Nephron (organoid): ENCODE results near the gene HSF5.
"Not testable (repeated sequence)": the region's sequence is repeated elsewhere in the genome, so short reads cannot be mapped to it uniquely, and the experiment has no call there.

Source experiments
- H3K27ac Mint-ChIP-seq, 3 experiments: 2 replicates each; pipeline ENCODE4 v1.8.0; 2020; ENCODE audit warnings: mixed read lengths in 3 of 3, mild to moderate bottlenecking in 2 of 3, moderate library complexity in 1 of 3
- H3K27me3 Mint-ChIP-seq: 2 replicates; pipeline ENCODE4 v1.8.0; 2021; ENCODE audit warnings: low read depth, mild to moderate bottlenecking, moderate library complexity, mixed read lengths
- H3K36me3 Mint-ChIP-seq: 2 replicates; pipeline ENCODE4 v1.8.0; 2020; ENCODE audit warnings: low read depth, mixed read lengths
- H3K4me1 Mint-ChIP-seq: 2 replicates; pipeline ENCODE4 v1.8.0; 2020; ENCODE audit warnings: mixed read lengths
- H3K4me3 Mint-ChIP-seq, 3 experiments: 2 replicates each; pipeline ENCODE4 v1.8.0; 2020; ENCODE audit warnings: mild to moderate bottlenecking in 3 of 3, mixed read lengths in 3 of 3, moderate library complexity in 2 of 3
- H3K9me3 Mint-ChIP-seq: 2 replicates; pipeline ENCODE4 v1.8.0; 2020; ENCODE audit warnings: mixed read lengths
- TF ChIP-seq, protein P1 (sequence below), 3 experiments: fragments of 200-600 bp; sonication (generic); IDR thresholded peaks; one replicate each; pipeline ENCODE4 v1.5.0; 2021; ENCODE audit warnings: antibody characterized with exemption in 3 of 3; ENCODE audit not compliant: unreplicated experiment in 3 of 3

Gene HSF5

DNA sequence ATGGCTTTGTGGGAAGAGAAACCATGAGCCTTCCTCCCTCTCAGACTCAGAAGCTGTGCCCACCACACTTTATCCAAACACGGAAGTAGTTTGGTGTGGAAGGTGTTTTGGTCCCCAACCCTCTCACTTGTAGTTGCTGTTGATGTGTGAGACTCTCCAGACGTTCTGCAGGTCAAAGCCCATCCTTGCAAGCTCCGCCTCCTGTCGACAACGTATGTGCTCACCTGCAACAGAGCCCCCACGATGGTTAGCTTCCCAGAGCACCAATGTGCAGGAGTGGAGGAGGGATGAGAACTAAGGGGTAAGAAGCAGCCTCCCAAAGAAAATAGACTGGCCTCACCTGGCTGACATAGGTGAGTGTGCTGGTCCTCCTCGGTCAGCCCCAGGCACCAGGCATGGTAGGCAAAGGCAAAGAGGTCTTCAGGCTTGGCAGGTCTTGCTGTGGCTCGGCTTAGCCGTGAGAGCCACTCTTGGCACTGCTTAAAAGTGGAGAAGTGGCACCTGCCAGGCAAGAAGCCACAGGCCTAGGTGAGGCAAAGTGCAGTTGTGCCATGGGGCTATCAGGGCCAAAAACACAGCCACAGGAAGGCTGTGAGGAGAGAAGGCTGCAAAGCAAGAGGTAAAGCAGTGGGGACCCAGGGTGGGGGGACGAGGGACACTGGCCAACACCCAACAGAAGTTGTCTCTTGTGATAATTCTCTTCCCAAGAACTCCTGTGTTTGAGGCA, 20.3 kb upstream of the HSF5 start:
- no peak overlapping the region for H3K27ac Mint-ChIP-seq
- H3K9me3 Mint-ChIP-seq: no peaks in the 10 kb centered on the region
- H3K4me1 Mint-ChIP-seq: peaks cover 12% of the 10 kb centered on the region
- H3K27me3 Mint-ChIP-seq: no peaks in the 10 kb centered on the region
- no peak overlapping the region for H3K4me3 Mint-ChIP-seq
- H3K36me3 Mint-ChIP-seq: peaks cover 77% of the 10 kb centered on the region
- TF ChIP-seq, protein P1, sequence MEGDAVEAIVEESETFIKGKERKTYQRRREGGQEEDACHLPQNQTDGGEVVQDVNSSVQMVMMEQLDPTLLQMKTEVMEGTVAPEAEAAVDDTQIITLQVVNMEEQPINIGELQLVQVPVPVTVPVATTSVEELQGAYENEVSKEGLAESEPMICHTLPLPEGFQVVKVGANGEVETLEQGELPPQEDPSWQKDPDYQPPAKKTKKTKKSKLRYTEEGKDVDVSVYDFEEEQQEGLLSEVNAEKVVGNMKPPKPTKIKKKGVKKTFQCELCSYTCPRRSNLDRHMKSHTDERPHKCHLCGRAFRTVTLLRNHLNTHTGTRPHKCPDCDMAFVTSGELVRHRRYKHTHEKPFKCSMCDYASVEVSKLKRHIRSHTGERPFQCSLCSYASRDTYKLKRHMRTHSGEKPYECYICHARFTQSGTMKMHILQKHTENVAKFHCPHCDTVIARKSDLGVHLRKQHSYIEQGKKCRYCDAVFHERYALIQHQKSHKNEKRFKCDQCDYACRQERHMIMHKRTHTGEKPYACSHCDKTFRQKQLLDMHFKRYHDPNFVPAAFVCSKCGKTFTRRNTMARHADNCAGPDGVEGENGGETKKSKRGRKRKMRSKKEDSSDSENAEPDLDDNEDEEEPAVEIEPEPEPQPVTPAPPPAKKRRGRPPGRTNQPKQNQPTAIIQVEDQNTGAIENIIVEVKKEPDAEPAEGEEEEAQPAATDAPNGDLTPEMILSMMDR (IDR thresholded peaks at IDR 0.05; ENCODE audit: unreplicated experiment in 3 of 3): no peak

- no peak overlapping the region for H3K27ac Mint-ChIP-seq
- no peak overlapping the region for H3K4me3 Mint-ChIP-seq
- H3K9me3 Mint-ChIP-seq: no peaks in the 10 kb centered on the region
- TF ChIP-seq, protein P1 (IDR thresholded peaks at IDR 0.05; ENCODE audit: unreplicated experiment in 3 of 3): no peak
- H3K27me3 Mint-ChIP-seq: no peaks in the 10 kb centered on the region
- peaks cover 5% of the 10 kb centered on the region for H3K4me1 Mint-ChIP-seq
- peaks cover 85% of the 10 kb centered on the region for H3K36me3 Mint-ChIP-seq
These were observed 19.0 kb upstream of the HSF5 start for GRCh38 chr17:58507123-58507634.

DNA sequence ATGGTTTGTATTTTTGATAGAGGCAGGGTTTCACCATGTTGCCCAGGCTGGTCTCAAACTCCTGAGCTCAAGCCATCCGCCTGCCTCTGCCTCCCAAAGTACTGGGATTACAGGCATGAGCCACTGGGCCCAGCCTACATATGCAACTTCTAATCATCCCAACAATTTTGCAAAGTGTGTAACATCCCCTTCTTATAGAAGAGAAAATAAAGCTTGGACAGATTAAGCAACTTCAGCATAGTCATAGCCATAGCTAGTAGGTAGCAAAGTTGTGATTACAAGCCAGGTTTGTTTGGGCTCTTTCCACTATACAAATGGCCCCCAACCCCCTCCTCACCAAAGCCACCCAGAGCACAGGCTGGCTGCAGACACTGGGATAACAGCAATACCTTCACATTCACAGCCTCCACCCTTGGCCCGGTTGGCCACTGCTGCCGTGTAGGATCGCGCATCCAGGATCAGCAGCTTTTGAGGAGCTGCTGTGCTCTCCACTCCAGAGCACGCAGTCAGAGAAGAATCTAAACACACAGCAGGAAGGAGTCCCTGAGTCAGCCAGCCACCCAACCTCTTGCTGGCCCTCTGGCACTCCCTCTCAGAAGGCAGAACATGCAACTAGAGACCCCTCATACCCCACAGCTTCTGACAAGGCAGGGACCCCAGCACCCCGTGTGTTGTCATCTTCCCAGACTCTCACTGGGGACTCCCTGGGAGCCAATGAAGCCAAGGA, 18.3 kb upstream of the HSF5 start:
- TF ChIP-seq, protein P1 (IDR thresholded peaks at IDR 0.05; ENCODE audit: unreplicated experiment in 3 of 3): no peak
- peaks cover 78% of the 10 kb centered on the region for H3K36me3 Mint-ChIP-seq
- peaks cover 1% of the 10 kb centered on the region for H3K4me1 Mint-ChIP-seq
- H3K9me3 Mint-ChIP-seq: no peaks in the 10 kb centered on the region
- no peak overlapping the region for H3K27ac Mint-ChIP-seq
- H3K27me3 Mint-ChIP-seq: no peaks in the 10 kb centered on the region
- H3K4me3 Mint-ChIP-seq: no peak overlapping the region

- H3K27me3 Mint-ChIP-seq: no peaks in the 10 kb centered on the region
- peaks cover 68% of the 10 kb centered on the region for H3K36me3 Mint-ChIP-seq
- no peak overlapping the region for H3K27ac Mint-ChIP-seq
- H3K4me1 Mint-ChIP-seq: no peaks in the 10 kb centered on the region
- no peak overlapping the region for H3K4me3 Mint-ChIP-seq
- no peaks in the 10 kb centered on the region for H3K9me3 Mint-ChIP-seq
- TF ChIP-seq, protein P1 (IDR thresholded peaks at IDR 0.05; ENCODE audit: unreplicated experiment in 3 of 3): no peak
These were observed 16.7 kb upstream of the HSF5 start for GRCh38 chr17:58504826-58505351.

GRCh38 chr17:58503866-58504265, 15.7 kb upstream of the HSF5 start:
- Mint-ChIP-seq H3K4me1 (no peaks in the 10 kb centered on the region), H3K36me3 (peaks cover 65% of the 10 kb centered on the region), H3K4me3 (no peak overlapping the region), H3K27ac (no peak overlapping the region), H3K9me3 (no peaks in the 10 kb centered on the region), H3K27me3 (no peaks in the 10 kb centered on the region)
- TF ChIP-seq, protein P1 (IDR thresholded peaks at IDR 0.05; ENCODE audit: unreplicated experiment in 3 of 3): no peak

- H3K4me3 Mint-ChIP-seq, H3K9me3 Mint-ChIP-seq, H3K27me3 Mint-ChIP-seq, H3K4me1 Mint-ChIP-seq, H3K27ac Mint-ChIP-seq: not testable (repeated sequence)
- H3K36me3 Mint-ChIP-seq: peaks cover 68% of the 10 kb centered on the region
These were observed 14.9 kb upstream of the HSF5 start for GRCh38 chr17:58503134-58503533.
